ENCODE measurements around the gene MGAT5B. TPM values are rescaled to one million over a fixed set of nuclear protein-coding genes. Genes with fewer than 3 reads are reported as not detected.

The MGAT5B gene
- total RNA-seq, 1 donor from 2014 or later: 7.5 TPM

DNA sequence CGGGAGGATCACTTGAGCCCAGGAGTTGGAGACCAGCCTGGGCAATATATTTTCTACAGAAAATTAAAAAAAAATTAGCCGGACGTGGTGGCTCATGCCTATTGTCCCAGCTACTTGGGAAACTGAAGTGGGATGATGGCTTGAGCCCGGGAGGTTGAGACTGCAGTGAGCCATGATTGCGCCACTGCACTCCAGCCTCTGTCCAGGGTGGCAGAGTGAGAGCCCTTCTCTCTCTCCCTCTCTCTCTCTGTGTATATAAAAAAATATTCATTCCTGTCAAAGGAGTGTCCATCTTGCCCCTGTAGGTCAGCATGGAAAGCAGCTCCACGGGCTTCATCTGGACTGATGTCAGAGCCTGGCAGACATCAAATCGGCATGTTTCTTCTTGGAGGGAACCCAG lies 31.2 kb downstream of the MGAT5B start:
- H3K4me3 ChIP-seq (ENCODE audit: low read depth, low read length): no peak overlapping the region
- no peak for DNase-seq (ENCODE audit: low read depth)
- TF ChIP-seq, protein P1, sequence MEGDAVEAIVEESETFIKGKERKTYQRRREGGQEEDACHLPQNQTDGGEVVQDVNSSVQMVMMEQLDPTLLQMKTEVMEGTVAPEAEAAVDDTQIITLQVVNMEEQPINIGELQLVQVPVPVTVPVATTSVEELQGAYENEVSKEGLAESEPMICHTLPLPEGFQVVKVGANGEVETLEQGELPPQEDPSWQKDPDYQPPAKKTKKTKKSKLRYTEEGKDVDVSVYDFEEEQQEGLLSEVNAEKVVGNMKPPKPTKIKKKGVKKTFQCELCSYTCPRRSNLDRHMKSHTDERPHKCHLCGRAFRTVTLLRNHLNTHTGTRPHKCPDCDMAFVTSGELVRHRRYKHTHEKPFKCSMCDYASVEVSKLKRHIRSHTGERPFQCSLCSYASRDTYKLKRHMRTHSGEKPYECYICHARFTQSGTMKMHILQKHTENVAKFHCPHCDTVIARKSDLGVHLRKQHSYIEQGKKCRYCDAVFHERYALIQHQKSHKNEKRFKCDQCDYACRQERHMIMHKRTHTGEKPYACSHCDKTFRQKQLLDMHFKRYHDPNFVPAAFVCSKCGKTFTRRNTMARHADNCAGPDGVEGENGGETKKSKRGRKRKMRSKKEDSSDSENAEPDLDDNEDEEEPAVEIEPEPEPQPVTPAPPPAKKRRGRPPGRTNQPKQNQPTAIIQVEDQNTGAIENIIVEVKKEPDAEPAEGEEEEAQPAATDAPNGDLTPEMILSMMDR (conservative IDR thresholded peaks at IDR 0.05; ENCODE audit: low read depth, low read length): no peak

DNA sequence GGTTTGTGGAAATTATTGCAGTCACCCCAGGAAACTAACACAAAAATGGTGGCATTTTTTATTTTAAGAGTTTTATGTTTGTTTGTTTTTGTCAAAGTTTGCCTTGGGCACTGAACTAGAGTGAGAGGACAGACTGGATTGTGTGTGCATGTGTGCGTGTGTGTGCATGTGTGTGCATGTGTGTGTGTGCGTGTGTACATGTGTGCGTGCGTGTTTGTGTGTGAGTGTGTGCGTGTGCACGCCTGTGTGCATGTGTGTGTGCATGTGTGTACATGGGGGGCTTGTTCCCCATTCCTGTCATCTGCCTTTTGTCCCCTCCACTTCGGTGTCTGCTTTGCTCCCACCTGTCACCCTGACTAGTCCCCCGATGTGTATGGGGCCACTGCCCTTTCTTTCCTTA lies 32.5 kb downstream of the MGAT5B start:
- H3K4me3 ChIP-seq (ENCODE audit: low read depth, low read length): no peak overlapping the region
- TF ChIP-seq, protein P1 (conservative IDR thresholded peaks at IDR 0.05; ENCODE audit: low read depth, low read length): no peak
- DNase-seq (ENCODE audit: low read depth): no peak

DNA sequence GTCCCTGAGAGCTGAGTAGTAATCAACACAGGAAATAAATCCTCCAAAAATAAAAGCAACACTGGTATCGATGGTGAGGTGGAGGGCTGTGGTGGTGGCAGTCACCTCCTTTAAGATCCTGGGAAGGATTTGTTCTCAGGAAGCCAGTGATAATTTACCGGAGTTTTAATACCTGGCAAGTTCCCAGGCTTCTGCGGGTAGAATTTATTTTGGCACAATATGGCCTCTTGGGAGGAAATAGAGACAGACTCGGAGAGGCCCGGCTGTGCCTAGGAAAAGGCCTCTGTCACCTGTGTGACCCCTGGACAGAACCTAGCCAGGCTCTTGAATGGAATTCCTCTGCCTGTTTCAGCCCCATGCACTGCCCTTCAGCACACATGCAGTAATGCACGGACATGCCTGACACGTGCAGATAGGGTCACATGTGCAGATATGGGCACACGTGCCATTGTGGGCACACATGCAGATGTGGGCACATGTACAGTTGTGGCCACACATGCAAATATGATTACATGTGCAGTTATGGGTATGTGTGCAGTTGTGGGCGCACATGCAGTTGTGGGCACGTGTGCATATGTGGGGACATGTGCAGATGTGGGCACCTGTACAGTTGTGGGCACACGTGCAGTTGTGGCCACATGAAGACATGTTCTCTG lies 33.5 kb downstream of the MGAT5B start:
- TF ChIP-seq, protein P1 (conservative IDR thresholded peaks at IDR 0.05; ENCODE audit: low read depth, low read length): no peak
- H3K4me3 ChIP-seq (ENCODE audit: low read depth, low read length): no peak overlapping the region
- DNase-seq (ENCODE audit: low read depth): no peak

DNA sequence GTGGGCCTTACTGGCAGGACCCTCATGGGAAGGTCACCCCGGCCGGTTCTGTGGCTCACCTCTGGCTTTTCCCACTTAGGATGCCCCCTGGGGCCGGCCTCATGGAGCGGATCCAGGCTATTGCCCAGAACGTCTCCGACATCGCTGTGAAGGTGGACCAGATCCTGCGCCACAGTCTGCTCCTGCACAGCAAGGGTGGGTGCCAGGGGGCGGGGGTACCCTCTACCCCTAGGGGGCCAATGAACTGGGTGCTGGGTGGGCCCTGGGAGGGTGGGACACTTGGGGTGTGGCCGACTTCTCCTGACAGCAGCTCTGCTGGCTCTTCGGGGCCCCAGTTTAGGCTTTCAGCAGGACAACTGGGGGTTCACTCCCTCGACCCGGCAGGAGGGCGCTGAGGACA lies 34.3 kb downstream of the MGAT5B start:
- DNase-seq (ENCODE audit: low read depth): no peak
- H3K4me3 ChIP-seq (ENCODE audit: low read depth, low read length): no peak overlapping the region
- TF ChIP-seq, protein P1 (conservative IDR thresholded peaks at IDR 0.05; ENCODE audit: low read depth, low read length): no peak

DNA sequence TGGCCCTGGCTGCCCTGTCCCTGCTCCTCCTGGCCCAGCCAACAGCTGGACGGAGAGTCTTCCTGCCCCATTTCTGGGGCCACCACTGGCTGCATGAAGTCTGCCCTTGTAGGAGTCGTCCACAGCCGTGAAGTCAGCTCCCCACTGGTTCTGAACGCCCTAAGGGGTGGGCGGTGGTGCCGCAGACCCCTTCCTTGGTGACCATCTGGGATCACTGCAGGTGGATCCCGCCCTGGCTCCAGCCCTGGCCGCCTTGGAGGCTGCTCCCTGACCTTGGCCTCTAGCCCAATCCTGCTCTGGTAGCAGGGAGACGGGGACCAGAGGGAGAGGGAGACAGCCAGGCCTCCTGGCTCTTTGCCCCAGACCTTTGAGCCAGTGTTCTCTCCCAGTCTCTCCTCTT lies 35.4 kb downstream of the MGAT5B start:
- no peak overlapping the region for H3K4me3 ChIP-seq (ENCODE audit: low read depth, low read length)
- TF ChIP-seq, protein P1 (conservative IDR thresholded peaks at IDR 0.05; ENCODE audit: low read depth, low read length): no peak
- DNase-seq (ENCODE audit: low read depth): no peak

DNA sequence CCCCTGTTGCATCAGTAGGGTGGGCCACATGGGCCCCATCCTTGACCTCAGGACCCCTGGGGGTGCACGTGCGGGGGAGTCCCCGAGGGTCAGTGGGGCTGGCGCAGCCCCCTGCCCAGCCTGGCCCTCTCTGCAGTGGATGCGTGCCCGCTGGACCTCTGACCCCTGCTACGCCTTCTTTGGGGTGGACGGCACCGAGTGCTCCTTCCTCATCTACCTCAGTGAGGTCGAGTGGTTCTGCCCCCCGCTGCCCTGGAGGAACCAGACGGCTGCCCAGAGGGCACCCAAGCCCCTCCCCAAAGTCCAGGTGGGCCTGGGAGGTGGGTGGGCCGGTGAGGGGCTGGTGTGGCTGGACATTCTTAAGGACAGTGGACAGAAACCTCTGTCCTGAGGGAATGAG lies 35.9 kb downstream of the MGAT5B start:
- DNase-seq (ENCODE audit: low read depth): no peak
- TF ChIP-seq, protein P1 (conservative IDR thresholded peaks at IDR 0.05; ENCODE audit: low read depth, low read length): no peak
- no peak overlapping the region for H3K4me3 ChIP-seq (ENCODE audit: low read depth, low read length)

DNA sequence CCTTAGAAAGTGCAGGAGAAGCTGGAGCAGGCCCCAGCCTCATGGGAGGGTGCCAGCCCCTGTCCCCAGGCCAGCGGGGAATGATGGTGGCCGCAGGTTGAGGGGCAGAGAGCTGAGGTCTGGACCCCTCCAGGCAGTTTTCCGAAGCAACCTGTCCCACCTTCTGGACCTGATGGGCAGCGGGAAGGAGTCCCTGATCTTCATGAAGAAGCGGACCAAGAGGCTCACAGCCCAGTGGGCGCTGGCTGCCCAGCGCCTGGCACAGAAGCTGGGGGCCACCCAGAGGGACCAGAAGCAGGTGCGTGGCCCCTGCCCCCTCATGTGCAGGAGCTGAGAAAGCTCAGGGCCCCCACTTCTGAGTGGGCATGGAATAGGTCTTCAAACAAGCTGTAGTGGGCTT lies 36.8 kb downstream of the MGAT5B start:
- no peak for DNase-seq (ENCODE audit: low read depth)
- no peak overlapping the region for H3K4me3 ChIP-seq (ENCODE audit: low read depth, low read length)
- TF ChIP-seq, protein P1 (conservative IDR thresholded peaks at IDR 0.05; ENCODE audit: low read depth, low read length): no peak
